Measurements from ENCODE around the gene LRRN2.

The LRRN2 gene

DNA sequence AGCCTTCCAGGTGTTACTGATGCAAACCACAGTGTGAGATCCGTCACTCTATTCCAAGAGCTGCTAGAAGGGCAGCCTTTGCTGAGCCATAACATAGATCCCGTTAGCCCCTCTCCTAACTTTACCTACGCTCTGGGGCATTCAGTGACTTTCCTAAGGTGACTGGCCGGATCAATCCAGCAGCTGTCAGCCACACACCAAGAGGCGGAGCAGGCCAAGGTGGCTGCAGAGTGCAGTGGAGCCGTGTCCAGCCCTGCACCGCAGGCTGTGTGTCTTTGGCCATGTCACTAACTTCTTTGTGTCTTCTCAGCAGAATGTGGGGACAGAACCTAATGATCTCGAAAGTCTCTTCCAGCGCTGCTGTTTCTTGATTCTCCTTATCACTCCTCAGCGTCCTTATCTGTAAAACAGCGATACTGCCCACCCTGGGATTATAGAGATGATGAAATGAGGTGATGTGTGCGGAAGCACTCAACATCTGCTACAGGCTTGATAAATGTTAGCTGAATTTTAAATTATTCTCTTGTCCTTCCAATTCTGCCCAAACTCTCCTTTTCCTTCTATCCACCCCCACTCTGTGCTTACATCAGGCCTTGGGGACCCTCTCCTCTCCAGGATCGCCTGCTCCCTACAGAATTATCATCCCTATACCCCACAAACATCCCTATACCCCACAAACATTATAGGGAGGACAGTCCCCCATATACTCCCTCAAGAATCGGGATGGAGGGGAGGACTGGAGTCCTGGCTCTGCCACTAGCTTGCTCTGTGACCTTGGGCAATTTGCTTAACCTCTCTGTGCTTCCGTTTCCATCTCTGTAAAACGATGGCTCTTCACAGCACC is 25.8 kb upstream of the LRRN2 start:
- Histone ChIP-seq H3K4me1 (ENCODE audit: control insufficient read depth, insufficient read depth, low read length) (peaks cover 61% of the 10 kb centered on the region), H3K27me3 (ENCODE audit: control insufficient read depth, insufficient read depth, low read length) (peaks cover 74% of the 10 kb centered on the region), H3K36me3 (ENCODE audit: control insufficient read depth, insufficient read depth, low read length) (no peaks in the 10 kb centered on the region)

DNA sequence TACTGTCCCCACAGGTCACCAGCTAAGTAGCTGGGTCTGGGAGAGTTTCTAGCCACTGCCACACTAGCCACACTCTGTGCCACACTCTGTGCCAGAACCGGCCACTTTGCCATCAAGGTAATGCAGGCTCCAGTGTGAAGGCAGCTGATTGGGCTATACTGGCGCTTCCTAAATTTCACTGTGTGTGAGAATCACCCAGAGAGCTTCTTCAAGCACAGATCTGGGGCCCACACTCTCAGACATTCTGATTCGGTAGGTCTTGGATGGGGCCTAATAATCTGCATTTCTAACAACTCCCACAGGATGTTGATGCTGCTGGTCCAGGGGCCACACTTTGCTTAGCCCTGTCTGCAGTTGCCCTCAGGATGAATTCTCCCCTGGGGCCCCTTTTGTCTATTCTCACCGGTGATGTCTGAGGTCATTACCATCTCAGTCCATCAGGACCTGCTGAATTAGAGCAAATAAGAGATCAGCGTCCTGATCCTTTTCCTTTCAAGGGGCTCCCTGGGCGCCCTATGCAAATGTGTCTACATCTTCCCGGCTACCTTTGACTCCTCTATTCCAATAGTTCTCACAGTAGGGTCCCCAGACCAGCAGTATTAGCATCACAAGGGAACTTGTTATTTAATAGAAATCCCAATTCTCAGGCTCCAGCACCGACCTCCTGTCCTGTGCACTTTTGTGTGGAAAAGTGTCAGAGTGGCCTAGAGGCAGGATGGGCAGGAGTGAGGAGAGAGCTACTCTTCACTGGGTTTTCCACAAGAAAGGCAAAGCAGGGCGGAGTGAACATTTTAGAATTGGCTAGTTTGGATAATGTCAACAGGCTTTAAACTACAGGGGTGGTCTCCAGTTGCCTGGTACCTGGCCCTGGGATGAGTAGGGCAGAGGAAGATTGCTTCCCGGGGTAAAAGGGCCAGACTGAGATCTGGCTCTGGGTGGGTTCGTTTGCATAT is 24.7 kb upstream of the LRRN2 start:
- H3K4me1 ChIP-seq (ENCODE audit: control insufficient read depth, insufficient read depth, low read length), result peaks cover 61% of the 10 kb centered on the region
- H3K36me3 ChIP-seq (ENCODE audit: control insufficient read depth, insufficient read depth, low read length), result no peaks in the 10 kb centered on the region
- H3K9me3 ChIP-seq (ENCODE audit: control insufficient read depth, insufficient read depth, low read length), result no peaks in the 10 kb centered on the region
- no peak overlapping the region for H3K4me3 ChIP-seq (ENCODE audit: low read depth, low read length)
- no peak overlapping the region for H3K9ac ChIP-seq (ENCODE audit: low read depth, low read length)
- peaks cover 84% of the 10 kb centered on the region for H3K27me3 ChIP-seq (ENCODE audit: control insufficient read depth, insufficient read depth, low read length)

More for the DNA sequence above, 25.8 kb upstream of the LRRN2 start:
- no peaks in the 10 kb centered on the region for H3K9me3 ChIP-seq (ENCODE audit: control insufficient read depth, insufficient read depth, low read length)
- H3K4me3 ChIP-seq (ENCODE audit: low read depth, low read length), result peak overlapping the region; percentile 14
- H3K9ac ChIP-seq (ENCODE audit: low read depth, low read length), result no peak overlapping the region

DNA sequence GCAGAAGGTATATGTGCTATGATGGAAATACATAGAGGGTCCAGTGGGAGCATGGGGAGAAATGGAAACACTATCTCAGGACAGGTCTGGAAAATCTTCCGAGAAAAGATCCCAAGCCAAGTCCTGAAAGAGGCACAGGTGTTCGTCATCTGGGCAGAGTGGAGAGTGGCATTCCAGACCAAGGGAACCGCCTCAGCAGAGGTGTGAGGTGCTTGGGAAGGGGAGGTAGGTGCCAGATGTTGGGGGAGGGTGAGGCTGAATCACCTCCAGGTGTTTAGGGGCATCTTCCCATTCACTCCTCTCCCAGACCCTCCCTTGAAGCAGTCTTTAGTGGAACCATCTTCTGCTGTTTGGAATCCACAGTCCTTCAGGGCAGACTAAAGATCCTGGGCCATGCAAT is 23.5 kb upstream of the LRRN2 start:
- Histone ChIP-seq H3K4me1 (ENCODE audit: control insufficient read depth, insufficient read depth, low read length) (peaks cover 52% of the 10 kb centered on the region), H3K9ac (ENCODE audit: low read depth, low read length) (no peak overlapping the region), H3K27me3 (ENCODE audit: control insufficient read depth, insufficient read depth, low read length) (peaks cover 89% of the 10 kb centered on the region), H3K9me3 (ENCODE audit: control insufficient read depth, insufficient read depth, low read length) (no peaks in the 10 kb centered on the region), H3K4me3 (ENCODE audit: low read depth, low read length) (peak overlapping the region; percentile 6), H3K36me3 (ENCODE audit: control insufficient read depth, insufficient read depth, low read length) (no peaks in the 10 kb centered on the region)

DNA sequence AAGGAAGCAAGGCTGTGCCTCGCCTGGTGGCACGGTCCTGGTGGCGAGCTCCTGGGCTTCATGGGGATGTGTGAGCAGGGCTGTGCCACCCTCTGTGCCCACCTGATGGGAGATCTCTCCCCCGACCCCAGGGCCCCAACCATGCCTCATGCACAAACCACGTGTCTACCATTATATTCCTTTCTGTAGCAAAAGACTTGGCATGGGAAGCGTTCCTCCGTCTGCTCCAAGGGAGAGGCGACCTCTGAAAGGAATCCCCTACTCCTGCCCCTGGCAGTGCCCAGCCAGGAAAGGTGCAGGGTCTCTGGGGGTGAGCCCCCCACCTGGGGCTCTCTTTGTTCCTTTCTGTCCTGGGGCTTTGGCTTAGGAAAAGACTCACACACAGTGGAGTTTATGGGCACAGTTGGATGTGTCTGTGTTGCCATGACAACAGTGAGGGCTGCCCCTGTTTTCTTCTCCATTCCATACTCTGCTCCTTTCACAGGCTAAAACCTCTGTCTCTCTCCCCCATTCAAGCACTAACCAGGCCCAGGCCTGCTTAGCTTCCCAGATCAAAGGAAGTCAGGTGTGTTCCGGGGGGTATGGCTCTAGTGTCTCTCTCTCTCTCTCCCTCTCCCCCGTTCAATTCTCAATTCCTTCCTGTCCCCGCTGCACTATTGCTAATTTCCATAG is 21.4 kb upstream of the LRRN2 start:
- H3K9ac ChIP-seq (ENCODE audit: low read depth, low read length), result no peak overlapping the region
- no peaks in the 10 kb centered on the region for H3K9me3 ChIP-seq (ENCODE audit: control insufficient read depth, insufficient read depth, low read length)
- no peaks in the 10 kb centered on the region for H3K36me3 ChIP-seq (ENCODE audit: control insufficient read depth, insufficient read depth, low read length)
- H3K4me3 ChIP-seq (ENCODE audit: low read depth, low read length), result peak overlapping the region; percentile 8
- H3K27me3 ChIP-seq (ENCODE audit: control insufficient read depth, insufficient read depth, low read length), result peaks cover 84% of the 10 kb centered on the region
- H3K4me1 ChIP-seq (ENCODE audit: control insufficient read depth, insufficient read depth, low read length), result peaks cover 48% of the 10 kb centered on the region

DNA sequence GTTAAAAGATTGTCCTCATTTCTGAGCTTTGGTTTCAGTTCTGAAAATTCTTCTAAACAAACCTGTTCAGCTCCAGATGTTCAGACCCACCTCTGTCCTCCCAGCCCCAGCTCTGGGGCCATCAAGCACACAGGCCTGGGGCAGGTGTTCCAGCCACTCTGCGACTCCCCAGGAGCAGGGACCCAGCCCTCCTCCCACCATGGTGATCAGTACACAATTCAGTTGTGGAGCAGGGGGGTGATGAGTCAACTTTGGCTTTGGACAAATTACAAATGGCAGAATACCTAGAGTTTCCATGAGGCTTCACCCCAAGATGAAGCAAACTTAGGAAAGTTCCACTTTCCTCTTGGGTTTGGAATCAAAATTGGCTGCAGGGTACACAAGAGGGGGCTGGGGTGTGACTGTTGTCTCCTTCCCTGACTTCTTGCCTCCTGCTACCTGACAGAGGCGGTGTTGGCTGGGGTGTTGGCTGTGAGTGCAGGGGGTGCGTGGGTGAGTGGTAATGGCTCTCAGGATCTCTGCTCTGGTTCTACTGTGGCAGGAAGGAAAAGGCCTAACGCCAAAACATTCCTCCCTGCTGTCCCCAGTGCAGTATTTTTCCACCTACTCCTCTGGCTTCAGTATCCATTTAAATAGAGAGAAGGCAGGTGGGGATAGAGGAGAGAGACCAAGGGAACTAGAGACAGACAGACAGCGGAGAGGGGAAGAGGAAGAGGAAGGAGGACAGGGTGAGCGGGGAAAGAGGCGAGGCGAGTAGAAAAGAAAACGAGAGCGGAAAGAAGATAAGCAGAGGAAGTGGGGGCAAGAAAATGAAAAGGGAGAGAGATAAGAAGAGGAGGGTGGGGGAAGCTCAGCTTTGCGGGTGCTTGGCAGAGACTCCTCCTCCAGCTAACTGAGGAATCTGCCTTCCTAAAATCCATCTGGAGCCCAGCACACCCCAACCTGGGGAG is 20.6 kb upstream of the LRRN2 start:
- Histone ChIP-seq H3K27me3 (ENCODE audit: control insufficient read depth, insufficient read depth, low read length) (peaks cover 82% of the 10 kb centered on the region), H3K9ac (ENCODE audit: low read depth, low read length) (no peak overlapping the region), H3K9me3 (ENCODE audit: control insufficient read depth, insufficient read depth, low read length) (no peaks in the 10 kb centered on the region), H3K36me3 (ENCODE audit: control insufficient read depth, insufficient read depth, low read length) (no peaks in the 10 kb centered on the region), H3K4me1 (ENCODE audit: control insufficient read depth, insufficient read depth, low read length) (peaks cover 40% of the 10 kb centered on the region), H3K4me3 (ENCODE audit: low read depth, low read length) (peak overlapping the region; percentile 8)

DNA sequence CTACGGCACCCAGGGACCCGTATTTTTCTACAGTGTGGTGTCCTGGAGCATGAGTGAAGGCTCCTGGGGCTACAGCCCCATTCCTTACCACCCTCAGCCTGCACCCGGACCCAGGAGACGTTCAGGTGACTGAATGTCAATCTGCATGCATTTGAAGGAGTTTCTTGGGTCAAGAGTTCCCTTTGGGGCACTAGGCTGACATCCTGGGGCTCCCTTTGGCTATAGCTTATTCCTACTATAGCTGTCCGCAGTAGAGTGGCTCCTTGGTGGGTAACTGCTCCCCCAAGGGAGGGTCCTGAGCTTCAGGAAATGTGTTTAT is 19.9 kb upstream of the LRRN2 start:
- no peaks in the 10 kb centered on the region for H3K9me3 ChIP-seq (ENCODE audit: control insufficient read depth, insufficient read depth, low read length)
- H3K4me3 ChIP-seq (ENCODE audit: low read depth, low read length), result no peak overlapping the region
- H3K4me1 ChIP-seq (ENCODE audit: control insufficient read depth, insufficient read depth, low read length), result peaks cover 36% of the 10 kb centered on the region
- H3K9ac ChIP-seq (ENCODE audit: low read depth, low read length), result no peak overlapping the region
- peaks cover 81% of the 10 kb centered on the region for H3K27me3 ChIP-seq (ENCODE audit: control insufficient read depth, insufficient read depth, low read length)
- H3K36me3 ChIP-seq (ENCODE audit: control insufficient read depth, insufficient read depth, low read length), result no peaks in the 10 kb centered on the region

DNA sequence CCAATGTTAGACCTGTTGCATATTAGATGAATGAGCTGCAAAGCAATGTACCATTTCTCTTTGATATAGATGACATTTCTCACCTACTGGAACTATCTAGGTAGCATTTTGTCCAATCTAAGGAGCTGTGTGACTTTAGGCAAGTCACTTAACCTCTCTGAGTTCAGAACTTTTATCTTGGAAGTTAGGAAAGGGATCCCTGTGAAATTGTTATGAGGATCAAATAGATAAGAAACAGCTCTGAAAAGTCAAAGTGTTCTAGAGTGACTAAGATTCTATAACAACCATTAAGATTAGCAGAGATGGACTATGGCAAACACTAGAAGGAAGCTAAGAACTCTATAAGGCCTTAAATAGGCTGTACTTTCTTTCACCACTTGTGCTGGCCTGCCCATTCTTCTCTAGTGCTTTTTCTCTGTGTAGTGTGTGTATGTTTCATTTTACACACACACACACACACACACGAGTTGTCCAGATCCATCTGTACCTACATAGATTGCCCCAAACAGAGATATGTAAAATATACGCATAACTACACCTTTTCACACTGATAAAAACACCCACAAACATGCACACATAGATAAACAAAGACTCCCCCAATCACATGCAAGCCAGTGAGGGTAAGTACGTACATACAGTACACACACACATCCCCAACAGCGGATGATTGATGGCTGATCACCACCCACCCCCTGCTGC is 19.4 kb upstream of the LRRN2 start:
- H3K27me3 ChIP-seq (ENCODE audit: control insufficient read depth, insufficient read depth, low read length), result peaks cover 79% of the 10 kb centered on the region
- no peaks in the 10 kb centered on the region for H3K9me3 ChIP-seq (ENCODE audit: control insufficient read depth, insufficient read depth, low read length)
- no peak overlapping the region for H3K4me3 ChIP-seq (ENCODE audit: low read depth, low read length)
- no peaks in the 10 kb centered on the region for H3K36me3 ChIP-seq (ENCODE audit: control insufficient read depth, insufficient read depth, low read length)
- H3K4me1 ChIP-seq (ENCODE audit: control insufficient read depth, insufficient read depth, low read length), result peaks cover 33% of the 10 kb centered on the region
- no peak overlapping the region for H3K9ac ChIP-seq (ENCODE audit: low read depth, low read length)

DNA sequence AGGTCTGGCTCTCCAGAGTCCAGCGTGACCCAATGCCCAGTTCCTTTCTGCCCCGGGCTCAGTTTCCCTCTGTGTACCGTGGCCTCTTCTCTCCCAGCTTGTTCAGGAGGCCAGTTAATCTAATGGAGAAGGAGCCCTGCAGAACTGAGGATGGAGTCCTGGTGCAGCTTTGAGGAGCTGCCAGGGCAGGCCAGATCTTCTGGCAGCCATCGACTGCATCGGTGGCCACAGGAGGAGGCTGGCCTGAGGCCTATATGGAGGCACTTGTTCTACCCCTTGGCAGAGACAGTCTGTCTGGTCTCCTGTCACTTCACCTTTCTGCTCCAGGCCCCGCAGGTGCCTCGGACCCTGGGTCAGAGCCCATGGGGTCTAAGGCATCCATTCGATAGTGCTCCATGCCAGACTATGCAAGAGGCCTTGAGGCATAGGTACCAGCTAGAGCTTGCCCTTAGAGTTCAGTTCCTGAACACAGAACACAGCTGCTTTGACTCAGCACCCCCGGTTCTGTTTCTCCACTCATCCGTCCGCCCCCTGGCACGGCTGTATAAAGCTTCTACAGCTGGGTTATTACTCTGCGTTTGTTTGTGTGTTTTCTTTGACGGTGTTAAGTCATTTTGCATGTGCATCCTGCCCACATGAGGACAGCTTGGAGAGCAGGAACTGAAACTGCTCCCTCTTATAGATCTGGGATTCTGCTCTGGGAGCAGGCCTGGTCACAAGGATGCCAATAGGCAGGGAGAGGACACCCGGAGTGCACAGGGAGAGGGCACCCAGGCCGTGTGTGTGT is 18.5 kb upstream of the LRRN2 start:
- peaks cover 24% of the 10 kb centered on the region for H3K4me1 ChIP-seq (ENCODE audit: control insufficient read depth, insufficient read depth, low read length)
- H3K36me3 ChIP-seq (ENCODE audit: control insufficient read depth, insufficient read depth, low read length), result no peaks in the 10 kb centered on the region
- H3K9ac ChIP-seq (ENCODE audit: low read depth, low read length), result no peak overlapping the region
- no peak overlapping the region for H3K4me3 ChIP-seq (ENCODE audit: low read depth, low read length)
- peaks cover 70% of the 10 kb centered on the region for H3K27me3 ChIP-seq (ENCODE audit: control insufficient read depth, insufficient read depth, low read length)
- no peaks in the 10 kb centered on the region for H3K9me3 ChIP-seq (ENCODE audit: control insufficient read depth, insufficient read depth, low read length)

DNA sequence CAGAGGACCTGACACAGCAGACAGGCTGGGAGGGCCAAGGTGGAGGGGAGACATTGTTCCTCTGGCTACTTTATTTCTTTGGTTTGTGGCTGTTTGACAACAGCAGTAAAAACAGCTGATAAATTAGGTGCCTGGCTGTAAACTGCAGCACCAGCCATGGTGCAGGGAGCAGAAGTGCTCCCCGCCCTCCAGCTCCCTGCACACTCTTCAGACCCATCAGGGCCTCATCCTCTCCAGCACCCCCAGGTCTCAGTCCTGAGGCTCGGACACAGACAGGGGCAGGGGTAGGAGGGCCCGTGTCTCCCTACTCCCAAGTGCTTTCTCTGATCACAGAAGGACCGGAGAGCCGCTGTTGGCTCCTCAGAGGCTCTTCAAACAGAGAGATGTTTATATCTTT is 17.7 kb upstream of the LRRN2 start:
- no peak overlapping the region for H3K9ac ChIP-seq (ENCODE audit: low read depth, low read length)
- H3K4me1 ChIP-seq (ENCODE audit: control insufficient read depth, insufficient read depth, low read length), result peaks cover 20% of the 10 kb centered on the region
- H3K4me3 ChIP-seq (ENCODE audit: low read depth, low read length), result no peak overlapping the region
- no peaks in the 10 kb centered on the region for H3K9me3 ChIP-seq (ENCODE audit: control insufficient read depth, insufficient read depth, low read length)
- no peaks in the 10 kb centered on the region for H3K36me3 ChIP-seq (ENCODE audit: control insufficient read depth, insufficient read depth, low read length)
- peaks cover 63% of the 10 kb centered on the region for H3K27me3 ChIP-seq (ENCODE audit: control insufficient read depth, insufficient read depth, low read length)

Data from iPS-15b (cell line).